ENCODE results near the gene MPHOSPH6.
A peak's percentile ranks its signal among the peaks of the same experiment; 100 is the strongest.
"Not testable (repeated sequence)": the region's sequence is repeated elsewhere in the genome, so short reads cannot be mapped to it uniquely, and the experiment has no call there.

Gene MPHOSPH6, protein sequence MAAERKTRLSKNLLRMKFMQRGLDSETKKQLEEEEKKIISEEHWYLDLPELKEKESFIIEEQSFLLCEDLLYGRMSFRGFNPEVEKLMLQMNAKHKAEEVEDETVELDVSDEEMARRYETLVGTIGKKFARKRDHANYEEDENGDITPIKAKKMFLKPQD

DNA sequence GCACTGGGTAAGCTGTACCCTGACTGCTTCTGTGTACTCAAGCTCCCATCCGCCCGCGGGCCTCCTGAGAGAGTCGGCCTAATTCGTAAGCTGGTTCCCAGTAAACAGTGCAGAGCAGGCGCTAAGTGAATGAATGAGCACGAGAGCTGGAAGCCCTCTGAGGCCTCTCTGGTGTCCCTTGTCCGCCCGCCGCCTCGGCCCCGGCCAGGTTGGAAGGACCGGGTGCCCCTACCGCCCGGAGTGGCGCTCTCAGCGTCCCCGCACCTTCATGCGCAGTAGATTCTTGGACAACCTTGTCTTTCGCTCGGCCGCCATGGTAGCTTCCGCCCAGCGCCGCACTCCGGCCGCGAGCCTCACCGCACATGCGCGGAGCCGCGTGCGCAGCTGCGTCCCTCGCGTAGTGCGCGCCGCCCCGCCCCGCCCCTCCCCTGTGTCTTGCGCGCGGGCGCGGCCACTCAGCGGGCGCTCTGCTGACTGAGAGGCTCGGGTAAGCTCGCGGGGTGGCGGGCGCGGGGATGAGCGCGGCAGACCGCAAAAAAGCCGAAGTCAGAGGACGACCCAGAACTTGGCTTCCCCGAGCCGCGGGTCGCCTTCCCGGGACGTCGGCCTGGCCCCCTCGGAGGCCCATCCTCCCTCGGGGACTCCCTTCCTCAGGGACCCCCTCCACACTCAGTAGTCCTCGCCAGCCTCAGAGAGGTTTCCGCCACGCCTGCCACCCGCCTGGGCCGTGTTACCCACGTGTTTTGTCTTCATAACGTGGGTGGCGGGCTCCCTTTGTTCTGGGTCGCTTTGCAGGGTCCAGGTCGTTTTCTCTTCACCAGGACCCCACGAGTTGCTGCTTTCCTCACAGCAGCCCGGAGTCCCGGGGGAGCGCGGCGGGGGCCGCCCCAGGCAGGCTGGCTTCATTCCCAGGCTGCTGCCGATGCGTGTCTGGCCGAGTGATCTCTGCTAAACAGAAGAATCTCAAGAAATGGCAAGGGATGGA lies at the start of gene MPHOSPH6:
Gene MPHOSPH6, minus strand, starts transcription at position 364 of the 985 bp plus-strand sequence. Its CDS starts 49 bp downstream, at position 315.
- peak; percentile 81 for DNase-seq

GRCh38 chr16:82219298-82219697 lies 49.3 kb upstream of the MPHOSPH6 start:
- no peak for DNase-seq

GRCh38 chr16:82209314-82209713 lies 39.3 kb upstream of the MPHOSPH6 start:
- not testable (repeated sequence) for DNase-seq

GRCh38 chr16:82203198-82203597 lies 33.2 kb upstream of the MPHOSPH6 start:
- no peak for DNase-seq

GRCh38 chr16:82201926-82202325 lies 31.9 kb upstream of the MPHOSPH6 start:
- no peak for DNase-seq

- DNase-seq, result no peak
These were observed 31.3 kb upstream of the MPHOSPH6 start for GRCh38 chr16:82201351-82201750.

- no peak for DNase-seq
These were observed 29.2 kb upstream of the MPHOSPH6 start for GRCh38 chr16:82199209-82199608.

- DNase-seq, result no peak
These were observed 27.7 kb upstream of the MPHOSPH6 start for GRCh38 chr16:82197540-82198240.

DNA sequence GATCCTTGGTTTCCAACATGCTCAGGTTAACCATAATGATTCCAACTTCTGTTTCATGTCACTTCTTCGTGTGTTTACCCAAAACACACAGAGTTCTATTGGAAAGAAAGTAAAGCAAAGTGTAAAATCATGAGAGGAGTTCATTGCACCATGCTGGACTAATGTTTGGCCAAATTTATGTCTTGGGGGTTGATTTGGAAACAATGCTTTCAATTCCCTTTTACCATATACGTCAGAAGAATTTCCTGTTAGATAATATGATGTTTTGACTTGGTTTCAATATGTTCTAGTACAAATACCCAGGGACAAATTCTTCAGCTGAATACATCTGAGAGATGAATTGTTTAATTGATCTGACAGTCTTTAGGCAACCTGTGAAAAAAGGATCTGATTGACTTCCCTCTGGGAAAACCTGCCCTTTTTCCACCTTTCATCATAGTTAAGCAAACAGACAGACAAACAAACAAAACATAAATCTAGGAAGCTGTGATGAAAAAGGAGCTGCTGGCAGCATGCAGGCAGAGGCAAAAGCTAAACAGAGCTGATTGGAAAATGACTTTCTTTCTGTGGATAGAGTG lies 26.0 kb upstream of the MPHOSPH6 start:
- no peak for DNase-seq

- no peak for DNase-seq
These were observed 24.1 kb upstream of the MPHOSPH6 start for GRCh38 chr16:82194086-82194485.

- no peak for DNase-seq
These were observed 22.6 kb upstream of the MPHOSPH6 start for GRCh38 chr16:82192665-82193064.

DNA sequence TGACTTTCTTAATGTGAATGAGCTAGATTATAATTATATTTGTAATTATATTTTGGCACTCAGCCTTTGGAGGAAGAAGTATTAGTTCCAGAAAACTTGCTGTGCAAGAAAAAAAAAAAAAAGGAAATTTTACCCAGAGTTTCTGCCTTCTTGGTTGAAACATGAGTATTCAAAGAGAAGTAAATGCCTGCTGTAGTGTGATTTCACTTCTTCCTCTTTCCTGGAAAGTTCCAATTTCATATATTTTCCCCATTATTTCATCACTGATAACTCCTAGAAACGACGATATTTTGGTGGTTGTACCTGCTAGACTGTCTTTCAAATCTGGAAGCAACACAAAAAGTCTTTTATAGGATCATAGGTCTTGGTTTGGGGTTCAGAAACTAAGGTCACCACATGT lies 20.4 kb upstream of the MPHOSPH6 start:
- DNase-seq, result no peak

GRCh38 chr16:82187829-82188228 lies 17.8 kb upstream of the MPHOSPH6 start:
- DNase-seq, result no peak

- DNase-seq, result no peak
These were observed 15.0 kb upstream of the MPHOSPH6 start for GRCh38 chr16:82185012-82185411.

DNA sequence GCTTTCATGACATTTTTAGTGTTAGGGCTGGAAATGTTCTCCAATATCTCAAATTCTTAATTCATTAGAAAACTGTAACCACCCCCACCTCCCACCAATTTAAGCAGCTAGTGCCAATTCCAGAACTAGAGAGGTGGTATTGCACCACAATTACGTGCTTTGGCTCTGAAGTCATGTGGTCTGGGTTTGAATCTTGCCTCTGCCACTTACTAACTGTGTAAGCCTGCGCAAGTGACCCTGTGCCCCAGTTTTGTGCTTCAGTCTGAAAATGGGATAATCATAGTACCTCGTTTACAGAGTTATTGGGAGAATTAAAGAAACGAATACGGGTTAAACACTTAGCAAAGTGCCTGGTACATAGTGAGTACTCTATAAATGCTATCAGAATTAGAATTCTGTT lies 14.2 kb upstream of the MPHOSPH6 start:
- DNase-seq, result no peak

- DNase-seq, result no peak
These were observed 13.0 kb upstream of the MPHOSPH6 start for GRCh38 chr16:82183004-82183397.

DNA sequence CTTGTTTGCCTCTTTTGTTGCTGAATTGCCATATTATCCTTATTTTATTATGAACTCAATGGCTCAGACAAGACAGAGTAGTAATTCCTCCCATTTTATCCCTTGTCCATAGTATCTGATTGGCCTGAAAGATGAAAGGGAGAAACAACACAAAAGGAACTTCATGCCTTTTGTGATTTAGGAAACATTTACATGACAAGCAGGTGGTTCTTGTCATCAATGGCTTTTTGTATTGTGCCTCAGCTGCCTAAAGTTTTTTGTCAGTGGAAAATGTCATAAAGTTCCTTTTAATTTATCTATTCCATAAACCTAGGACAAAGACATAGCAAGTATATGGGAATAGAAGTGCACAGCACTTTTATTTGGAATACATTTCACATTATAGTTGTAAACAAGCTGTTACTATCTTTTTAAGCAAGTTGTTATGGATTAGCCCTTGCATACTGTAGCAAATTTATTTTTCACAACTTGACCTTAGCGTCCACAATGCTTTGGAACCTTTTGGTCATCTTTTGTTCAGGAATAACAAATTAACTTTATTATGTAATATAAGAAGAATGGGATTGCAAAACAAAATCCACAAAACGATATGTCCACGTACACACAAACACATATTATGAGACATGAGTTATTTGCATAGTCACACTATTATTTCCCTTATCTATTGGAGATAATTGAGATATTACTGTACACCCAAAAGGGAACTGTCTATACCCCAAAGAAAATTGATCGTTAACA lies 12.4 kb upstream of the MPHOSPH6 start:
- no peak for DNase-seq

DNA sequence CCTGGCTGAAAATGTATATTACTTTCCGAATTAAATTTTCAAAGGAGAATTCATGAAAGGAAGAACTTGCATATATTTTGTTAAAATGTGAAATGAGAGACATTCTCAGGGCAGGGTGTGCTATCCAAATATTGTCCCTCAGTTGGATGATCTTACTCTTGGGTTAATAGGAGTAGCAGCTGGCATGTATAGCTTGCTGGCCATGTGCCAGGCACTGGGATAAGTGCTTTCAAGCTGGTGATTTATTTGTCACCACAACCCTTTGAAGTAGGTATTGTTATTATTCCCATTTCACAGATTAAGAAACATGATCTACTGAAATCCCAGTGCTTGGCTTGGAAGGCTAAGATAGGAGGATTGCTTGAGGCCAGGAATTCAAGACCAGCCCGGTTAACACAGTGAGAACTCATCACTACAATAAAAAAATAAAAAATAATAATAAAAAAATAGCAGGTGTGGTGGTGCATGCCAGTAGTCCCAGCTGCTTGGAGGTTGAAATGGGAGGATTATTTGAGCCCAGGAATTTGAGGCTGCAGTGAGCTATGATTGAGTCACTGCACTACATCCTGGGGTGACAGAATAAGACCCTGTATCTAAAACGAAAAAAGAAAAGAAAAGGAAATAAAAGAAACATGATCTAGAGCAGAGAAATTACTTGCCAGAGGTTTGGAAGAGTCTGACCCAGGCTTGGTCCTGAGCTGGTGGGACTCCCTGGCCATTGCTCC lies 11.6 kb upstream of the MPHOSPH6 start:
- no peak for DNase-seq

GRCh38 chr16:82178352-82178751 lies 8.3 kb upstream of the MPHOSPH6 start:
- DNase-seq, result no peak

- DNase-seq, result no peak
These were observed 7.5 kb upstream of the MPHOSPH6 start for GRCh38 chr16:82177555-82177954.

DNA sequence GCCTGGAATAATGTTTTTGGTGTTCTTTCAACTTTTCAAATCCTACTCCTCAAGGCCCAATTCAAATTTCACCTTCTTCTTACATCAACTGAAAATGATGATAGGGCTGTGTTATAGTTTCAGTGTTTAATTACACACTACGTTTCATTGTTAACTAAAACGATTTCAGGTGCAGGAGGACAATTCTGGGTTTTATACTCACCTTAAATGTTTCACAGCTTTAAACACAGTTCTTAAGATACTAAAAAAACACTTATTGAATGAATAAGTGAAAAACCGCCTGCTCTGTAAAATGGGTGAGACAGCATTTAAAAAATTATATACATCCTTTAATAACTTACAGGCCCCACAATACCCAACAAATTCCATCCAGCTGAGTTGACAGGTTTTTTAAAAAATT lies 6.2 kb upstream of the MPHOSPH6 start:
- DNase-seq, result no peak

GRCh38 chr16:82175627-82176026 lies 5.6 kb upstream of the MPHOSPH6 start:
- DNase-seq, result no peak
